A549 treated with DMSO at 1 μM for 4 hours (cell line): ENCODE results near the gene CHMP6. TPM values are rescaled to one million over a fixed set of nuclear protein-coding genes. Genes with fewer than 3 reads are reported as not detected.

Source experiments
- total RNA-seq: library from RNA; stranded (reverse); fragments of 200-300 nt; extraction: Qiagen RNA extraction; gene quantifications from 5 replicates; pipeline ENCODE4 v1.2.3, GENCODE V29; 2022; ENCODE audit warnings: low read depth

The CHMP6 gene
- 28.1 to 35.8 TPM (median 32.2 TPM) in 5 replicates for total RNA-seq

DNA sequence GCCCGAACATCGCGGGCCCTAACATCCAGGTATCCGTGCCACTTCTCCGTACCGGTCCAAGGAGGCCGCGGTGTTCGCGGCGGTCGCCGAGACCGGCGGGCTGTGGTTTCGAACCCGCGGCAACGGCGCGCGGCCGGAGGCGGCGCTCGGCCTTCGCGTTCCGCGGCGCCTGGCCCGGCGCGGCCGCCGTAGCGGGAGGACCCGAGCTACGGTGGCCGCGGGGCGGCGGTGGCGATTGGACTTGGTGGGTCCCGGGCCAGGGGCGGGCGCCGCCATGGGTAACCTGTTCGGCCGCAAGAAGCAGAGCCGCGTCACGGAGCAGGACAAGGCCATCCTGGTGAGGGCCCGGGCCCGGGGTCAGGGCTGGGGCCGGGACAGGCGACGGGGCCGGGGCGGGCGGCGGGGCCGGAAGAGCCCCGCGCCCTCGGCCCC lies at the start of gene CHMP6:
TSS of gene CHMP6 (plus strand) at position 197 of the 432 bp plus-strand sequence. CDS start at position 275, 78 bp downstream.

DNA sequence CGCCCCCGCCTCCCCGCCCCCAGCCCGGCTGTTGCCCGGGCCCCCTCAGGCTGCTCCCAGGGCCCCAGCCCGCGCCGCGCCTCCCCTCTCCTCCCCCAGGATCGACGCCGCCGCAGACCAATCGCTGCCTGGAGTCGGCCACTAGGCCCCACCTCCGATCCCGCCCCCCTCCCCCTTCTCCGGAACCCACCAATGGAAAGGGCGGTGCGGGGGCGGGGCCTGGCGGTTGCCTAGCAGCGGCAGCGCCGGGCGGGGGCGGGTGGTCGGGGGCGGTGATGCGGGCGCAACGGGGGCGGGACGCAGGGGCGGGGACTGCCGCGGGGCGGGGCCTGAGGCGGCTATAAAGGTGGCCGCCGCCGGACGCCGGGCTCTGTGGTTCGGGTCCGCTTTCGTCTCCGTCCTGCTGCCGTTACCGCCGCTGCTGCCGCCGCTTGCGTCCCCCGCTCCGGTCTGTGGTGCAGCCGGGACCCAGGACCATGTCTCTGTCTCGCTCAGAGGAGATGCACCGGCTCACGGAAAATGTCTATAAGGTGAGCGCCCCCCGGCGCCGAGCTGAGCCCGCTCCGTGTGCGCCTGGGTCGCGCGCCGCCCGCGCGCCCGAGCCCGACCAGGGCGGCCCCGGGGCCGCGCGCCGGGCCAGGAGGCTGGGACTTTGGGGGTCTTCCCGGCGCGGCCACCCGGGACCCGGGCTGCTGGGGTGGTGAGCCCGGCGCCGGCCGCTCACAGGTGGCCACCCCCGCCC lies 43.3 kb downstream of the CHMP6 start, which contains the start of gene BAIAP2:
TSS of gene BAIAP2 (plus strand) at position 373 of the 742 bp plus-strand sequence. CDS start at position 477, 104 bp downstream.

Other genes with a start within 250 kb of the CHMP6 start
- 55.3 to 75.1 TPM (median 58.0 TPM) in 5 replicates for gene BAIAP2, start 43.3 kb downstream of the CHMP6 start, total RNA-seq
- gene PVALEF, start 173.7 kb downstream of the CHMP6 start, total RNA-seq, result not detected in 5 replicates
- gene AATK, start 174.4 kb downstream of the CHMP6 start, total RNA-seq, result 0.42 to 0.61 TPM (median 0.49 TPM) in 5 replicates
- gene CEP131, start 231.1 kb downstream of the CHMP6 start, total RNA-seq, result 5.7 to 10.6 TPM (median 8.3 TPM) in 5 replicates
- gene TEPSIN, start 247.2 kb downstream of the CHMP6 start, total RNA-seq, result 15.5 to 31.5 TPM (median 28.2 TPM) in 5 replicates
- 108 to 230 TPM (median 200 TPM) in 5 replicates for gene NDUFAF8, start 247.5 kb downstream of the CHMP6 start, total RNA-seq